Mesendoderm (in vitro differentiated cells): ENCODE results near the gene FRA10AC1.

ENCODE experiments used
- DNase-seq: peaks from one replicate; pipeline ENCODE4 v3.0.0; 2013
- H2AK5ac ChIP-seq: 2 replicates; pipeline ENCODE4 v1.6.1; 2013; ENCODE audit warnings: low read length, inconsistent platforms
- H2BK120ac ChIP-seq: 2 replicates; pipeline ENCODE4 v1.6.1; 2013; ENCODE audit warnings: low read depth, mild to moderate bottlenecking, low read length, moderate library complexity, mixed read lengths
- H2BK15ac ChIP-seq: replicated peaks from 2 replicates; pipeline ENCODE4 v1.6.1; 2013; ENCODE audit warnings: low read depth, mild to moderate bottlenecking, moderate library complexity
- H2BK5ac ChIP-seq: 2 replicates; pipeline ENCODE4 v1.6.1; 2013; ENCODE audit warnings: low read length, inconsistent platforms
- H3K18ac ChIP-seq: 2 replicates; pipeline ENCODE4 v1.6.1; 2013; ENCODE audit warnings: mild to moderate bottlenecking, low read length, mixed read lengths
- H3K23ac ChIP-seq: one replicate; pipeline ENCODE4 v1.6.1; 2013; ENCODE audit warnings: low read length
- H3K27ac ChIP-seq: 2 replicates; pipeline ENCODE4 v1.5.1; 2013; ENCODE audit warnings: low read depth, mild to moderate bottlenecking, inconsistent platforms, low read length, moderate library complexity
- H3K27me3 ChIP-seq: 2 replicates; pipeline ENCODE4 v1.6.1; 2013; ENCODE audit warnings: low read length, control low read depth, mild to moderate bottlenecking, inconsistent platforms; ENCODE audit not compliant: insufficient read depth, poor library complexity
- H3K36me3 ChIP-seq: 2 replicates; pipeline ENCODE4 v1.6.1; 2013; ENCODE audit warnings: low read length, inconsistent platforms; ENCODE audit not compliant: control insufficient read depth, insufficient read depth
- H3K4ac ChIP-seq: one replicate; pipeline ENCODE4 v1.6.1; 2013; ENCODE audit warnings: low read depth, mild to moderate bottlenecking, low read length, moderate library complexity
- H3K4me1 ChIP-seq: 2 replicates; pipeline ENCODE4 v1.6.1; 2013; ENCODE audit warnings: low read depth, low read length, inconsistent platforms; ENCODE audit not compliant: control insufficient read depth
- H3K4me2 ChIP-seq: 2 replicates; pipeline ENCODE4 v1.6.1; 2013; ENCODE audit warnings: low read length
- H3K4me3 ChIP-seq: 2 replicates; pipeline ENCODE4 v1.5.1; 2013; ENCODE audit warnings: mild to moderate bottlenecking, low read length
- H3K56ac ChIP-seq: one replicate; pipeline ENCODE4 v1.6.1; 2013; ENCODE audit warnings: low read length
- H3K79me1 ChIP-seq: 2 replicates; pipeline ENCODE4 v1.6.1; 2013; ENCODE audit warnings: low read length, inconsistent platforms
- H3K79me2 ChIP-seq: 2 replicates; pipeline ENCODE4 v1.6.1; 2013; ENCODE audit warnings: mild to moderate bottlenecking, low read length; ENCODE audit not compliant: control insufficient read depth, insufficient read depth
- H3K9ac ChIP-seq: 2 replicates; pipeline ENCODE4 v1.6.1; 2013; ENCODE audit warnings: low read length, inconsistent platforms
- H4K5ac ChIP-seq: one replicate; pipeline ENCODE4 v1.6.1; 2013; ENCODE audit warnings: low read length
- H4K8ac ChIP-seq: one replicate; pipeline ENCODE4 v1.6.1; 2013; ENCODE audit warnings: low read depth, mild to moderate bottlenecking, control low read depth, low read length, moderate library complexity
- WGBS: extraction: QIAGEN DNeasy Blood & Tissue Kit; methylation state at CpG from one replicate; pipeline ENCODE4 v1.1.7; 2013; ENCODE audit warnings: low lambda C conversion rate, missing lambda C conversion rate; ENCODE audit not compliant: insufficient coverage; ENCODE audit errors: extremely low coverage; 5-methylcytosine and 5-hydroxymethylcytosine counted together

The FRA10AC1 gene

DNA sequence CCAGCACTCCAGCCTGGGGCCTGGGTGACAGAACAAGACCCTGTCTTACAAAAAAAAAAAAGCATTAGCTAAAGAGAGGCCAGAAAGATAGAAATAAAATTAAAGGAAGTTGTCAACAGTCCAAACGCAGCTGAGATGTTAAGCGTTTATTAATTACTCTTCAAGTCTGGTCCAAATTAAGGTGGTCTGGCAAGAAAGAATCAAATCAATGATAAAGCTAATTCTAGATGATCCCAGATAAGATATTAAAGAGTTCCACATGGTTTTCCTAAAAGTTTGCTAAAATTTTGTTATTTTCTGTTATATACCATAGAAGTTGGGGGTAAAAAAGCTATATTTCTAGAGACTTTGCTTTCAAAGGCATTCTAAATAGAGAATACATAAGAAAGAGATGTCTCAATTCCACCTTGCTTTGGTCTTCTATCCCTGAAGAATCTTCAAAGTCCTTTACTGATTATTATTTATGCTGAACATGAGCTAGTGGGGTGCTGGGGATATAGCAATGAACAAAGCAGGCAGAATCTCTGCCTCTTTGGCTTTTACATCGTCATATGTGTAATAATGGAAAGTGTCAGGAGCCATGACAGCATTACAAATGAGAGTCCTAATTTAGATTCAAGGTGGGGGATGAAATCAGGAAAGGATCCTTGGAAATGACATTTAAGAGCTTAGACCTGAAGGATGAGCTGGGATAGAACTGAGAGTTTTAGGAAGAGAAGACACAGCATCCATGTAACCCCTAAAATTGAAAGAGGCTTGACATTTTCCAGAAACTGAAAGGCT, 23.4 kb downstream of the FRA10AC1 start:
- Histone ChIP-seq H3K9ac (no peak overlapping the region), H2BK5ac (no peak overlapping the region), H3K4me3 (no peak overlapping the region), H3K4ac (no peak overlapping the region), H3K79me2 (no peaks in the 10 kb centered on the region), H3K4me2 (no peak overlapping the region), H3K18ac (no peak overlapping the region), H3K23ac (no peak overlapping the region), H3K27ac (no peak overlapping the region), H3K27me3 (no peaks in the 10 kb centered on the region), H3K36me3 (no peaks in the 10 kb centered on the region), H4K5ac (no peak overlapping the region), H3K4me1 (no peaks in the 10 kb centered on the region), H2BK120ac (no peak overlapping the region), H3K79me1 (no peaks in the 10 kb centered on the region), H2BK15ac (no peak overlapping the region), H3K56ac (no peak overlapping the region), H4K8ac (no peak overlapping the region), H2AK5ac (no peak overlapping the region)
- DNase-seq = no peak
- WGBS = no CpG with 5 or more reads among the region's 3 CpGs

DNA sequence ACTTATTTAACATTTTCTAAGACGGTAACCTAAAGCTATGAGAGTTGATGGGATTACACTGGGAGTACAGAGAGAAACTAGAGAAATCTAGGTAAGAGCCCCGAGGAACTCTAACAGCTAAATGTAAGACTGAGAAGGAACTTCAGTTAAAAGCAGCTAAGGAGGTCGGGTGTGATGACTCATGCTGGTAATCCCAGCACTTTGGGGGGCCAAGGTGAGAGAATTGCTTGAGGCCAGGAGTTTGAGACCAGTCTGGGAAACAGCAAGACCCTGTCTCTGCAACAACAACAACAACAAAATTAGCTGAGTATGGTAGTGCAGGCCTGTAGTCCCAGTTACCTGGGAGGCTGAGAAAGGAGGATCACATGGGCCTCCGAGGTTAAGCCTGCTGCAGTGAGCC, 24.0 kb downstream of the FRA10AC1 start:
- H3K36me3 ChIP-seq = no peaks in the 10 kb centered on the region
- no CpG with 5 or more reads among the region's 4 CpGs for WGBS
- H2BK5ac ChIP-seq = no peak overlapping the region
- no peak overlapping the region for H3K18ac ChIP-seq
- DNase-seq = peak; percentile 82
- no peak overlapping the region for H2BK15ac ChIP-seq
- H3K4me1 ChIP-seq = no peaks in the 10 kb centered on the region
- no peak overlapping the region for H2BK120ac ChIP-seq
- H3K4ac ChIP-seq = no peak overlapping the region
- no peaks in the 10 kb centered on the region for H3K79me1 ChIP-seq
- no peak overlapping the region for H3K4me3 ChIP-seq
- no peak overlapping the region for H4K5ac ChIP-seq
- H2AK5ac ChIP-seq = no peak overlapping the region
- no peak overlapping the region for H3K23ac ChIP-seq
- no peaks in the 10 kb centered on the region for H3K27me3 ChIP-seq
- no peak overlapping the region for H3K9ac ChIP-seq
- H3K4me2 ChIP-seq = no peak overlapping the region
- no peak overlapping the region for H4K8ac ChIP-seq
- no peak overlapping the region for H3K56ac ChIP-seq
- no peaks in the 10 kb centered on the region for H3K79me2 ChIP-seq
- no peak overlapping the region for H3K27ac ChIP-seq

DNA sequence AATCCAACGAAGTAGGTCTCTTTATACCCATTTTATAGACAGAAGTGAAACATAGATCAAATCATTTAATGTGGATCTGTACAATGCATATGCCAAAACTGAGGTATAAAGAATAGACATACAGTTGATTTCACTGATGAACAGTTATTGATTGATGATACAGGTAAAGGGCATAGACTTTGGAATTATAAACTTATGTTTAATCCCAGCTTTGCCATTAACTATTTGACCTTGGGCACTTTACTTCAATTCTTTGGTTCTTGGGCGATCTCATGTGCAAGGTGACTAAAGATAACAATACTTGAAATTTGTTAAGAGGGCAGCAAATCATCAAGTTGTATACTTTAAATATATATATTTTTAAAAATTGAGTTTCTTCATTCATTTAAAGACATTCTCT, 28.6 kb downstream of the FRA10AC1 start:
- no peak overlapping the region for H2BK5ac ChIP-seq
- no CpG with 5 or more reads among the region's 2 CpGs for WGBS
- no peak overlapping the region for H4K5ac ChIP-seq
- no peak overlapping the region for H4K8ac ChIP-seq
- no peaks in the 10 kb centered on the region for H3K79me2 ChIP-seq
- no peak overlapping the region for H2BK120ac ChIP-seq
- no peak overlapping the region for H2AK5ac ChIP-seq
- H3K9ac ChIP-seq = no peak overlapping the region
- H3K27ac ChIP-seq = no peak overlapping the region
- H3K4ac ChIP-seq = no peak overlapping the region
- no peak for DNase-seq
- H3K36me3 ChIP-seq = no peaks in the 10 kb centered on the region
- no peak overlapping the region for H3K4me2 ChIP-seq
- no peaks in the 10 kb centered on the region for H3K27me3 ChIP-seq
- H3K4me3 ChIP-seq = no peak overlapping the region
- H3K4me1 ChIP-seq = no peaks in the 10 kb centered on the region
- no peaks in the 10 kb centered on the region for H3K79me1 ChIP-seq
- no peak overlapping the region for H3K23ac ChIP-seq
- no peak overlapping the region for H2BK15ac ChIP-seq
- H3K56ac ChIP-seq = no peak overlapping the region
- no peak overlapping the region for H3K18ac ChIP-seq

DNA sequence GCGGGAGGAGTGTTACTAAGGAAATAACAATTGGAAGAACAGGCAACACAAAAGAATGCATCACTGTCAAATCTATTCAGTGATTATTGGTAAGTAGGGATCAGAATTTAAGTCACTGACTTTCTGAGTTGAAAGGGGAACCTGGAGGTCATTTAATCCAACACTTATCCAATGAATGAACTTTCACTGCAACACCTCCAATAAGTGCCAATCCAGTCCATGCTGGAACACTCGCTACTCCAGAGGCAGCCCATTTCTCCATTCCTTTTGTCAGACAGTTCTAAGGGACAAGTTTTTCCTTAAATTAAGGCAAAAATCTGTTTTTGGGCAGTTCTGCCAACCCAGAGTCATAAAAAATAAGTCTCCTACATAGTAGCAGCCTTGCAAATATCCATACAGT, 29.5 kb downstream of the FRA10AC1 start:
- no peaks in the 10 kb centered on the region for H3K27me3 ChIP-seq
- no CpG with 5 or more reads among the region's 2 CpGs for WGBS
- no peak overlapping the region for H3K4ac ChIP-seq
- H3K4me1 ChIP-seq = no peaks in the 10 kb centered on the region
- H2AK5ac ChIP-seq = no peak overlapping the region
- no peak overlapping the region for H3K27ac ChIP-seq
- no peak overlapping the region for H2BK15ac ChIP-seq
- H3K23ac ChIP-seq = no peak overlapping the region
- H2BK120ac ChIP-seq = no peak overlapping the region
- H3K79me2 ChIP-seq = no peaks in the 10 kb centered on the region
- H3K79me1 ChIP-seq = no peaks in the 10 kb centered on the region
- H4K5ac ChIP-seq = no peak overlapping the region
- no peaks in the 10 kb centered on the region for H3K36me3 ChIP-seq
- no peak overlapping the region for H3K56ac ChIP-seq
- no peak overlapping the region for H3K4me2 ChIP-seq
- H4K8ac ChIP-seq = no peak overlapping the region
- H3K9ac ChIP-seq = no peak overlapping the region
- no peak overlapping the region for H3K18ac ChIP-seq
- DNase-seq = no peak
- H2BK5ac ChIP-seq = no peak overlapping the region
- no peak overlapping the region for H3K4me3 ChIP-seq

DNA sequence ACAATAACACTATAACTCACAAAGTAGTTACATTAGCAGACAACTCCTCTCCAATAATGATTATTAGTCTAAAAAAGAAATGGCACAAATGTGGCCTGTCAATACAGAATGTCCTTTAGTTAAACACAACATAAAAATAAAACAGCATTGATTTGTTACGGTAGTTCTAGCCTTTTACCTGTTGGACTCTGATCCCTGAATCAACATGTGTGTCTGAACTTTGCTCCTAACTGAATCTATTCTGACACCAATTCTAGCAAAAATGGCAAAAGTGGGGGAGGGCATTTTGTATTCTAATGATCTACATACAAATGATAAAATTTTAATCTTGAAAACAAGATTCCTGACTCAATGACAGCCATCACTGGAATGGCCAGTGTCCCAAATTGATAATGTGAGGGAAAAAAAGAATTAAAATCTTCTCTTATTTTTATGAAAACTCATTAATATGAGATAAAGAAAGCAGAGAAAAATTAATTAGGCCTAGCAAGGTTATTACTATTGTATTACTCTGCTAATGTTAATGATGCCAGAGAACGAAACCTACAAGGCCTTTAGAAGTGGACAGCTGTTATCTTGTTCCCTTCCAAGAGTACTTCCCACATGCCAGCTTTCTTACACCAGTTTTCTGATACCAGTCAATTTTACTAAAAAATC, 30.2 kb downstream of the FRA10AC1 start:
- Histone ChIP-seq H3K27ac (no peak overlapping the region), H2BK120ac (no peak overlapping the region), H4K8ac (no peak overlapping the region), H3K4ac (no peak overlapping the region), H3K36me3 (peaks cover under 1% of the 10 kb centered on the region), H3K56ac (no peak overlapping the region), H3K4me2 (no peak overlapping the region), H3K79me1 (no peaks in the 10 kb centered on the region), H2BK15ac (no peak overlapping the region), H3K4me1 (no peaks in the 10 kb centered on the region), H2AK5ac (no peak overlapping the region), H2BK5ac (no peak overlapping the region), H3K4me3 (no peak overlapping the region), H3K9ac (no peak overlapping the region), H3K18ac (no peak overlapping the region), H4K5ac (no peak overlapping the region), H3K27me3 (no peaks in the 10 kb centered on the region), H3K79me2 (no peaks in the 10 kb centered on the region), H3K23ac (no peak overlapping the region)
- DNase-seq = no peak
- no CpG with 5 or more reads among the region's 2 CpGs for WGBS
